GM13977 (cell line): Measurements from ENCODE around the gene MYCN.
"Not testable (repeated sequence)": the region's sequence is repeated elsewhere in the genome, so short reads cannot be mapped to it uniquely, and the experiment has no call there.

Experiments
- DNase-seq: peaks from one replicate; pipeline ENCODE4 v3.0.0; 2012; ENCODE audit warnings: low spot score
- CTCF ChIP-seq: IDR thresholded peaks from 2 replicates; pipeline ENCODE4 v1.5.1; 2012; ENCODE audit warnings: mild to moderate bottlenecking, control low read depth; ENCODE audit not compliant: insufficient read depth; ENCODE audit errors: extremely low read depth, missing control alignments
- in situ Hi-C: fragments of 300-500 bp; cut with MboI; formaldehyde crosslinking; loops from one replicate; pipeline ENCODE4 v1.12.0; 2022; ENCODE audit warnings: low sequenced_read_pairs, low pct_unique_long_range_greater_than_20kb, mixed read lengths, inconsistent platforms; ENCODE audit not compliant: unreplicated experiment

Gene MYCN

GRCh38 chr2:15908371-15908770 lies 32.0 kb upstream of the MYCN start:
- no peak for DNase-seq
- no peak for TF ChIP-seq CTCF
- in situ Hi-C loops, result no loop called here

- no peak for DNase-seq
- TF ChIP-seq CTCF, result no peak
- in situ Hi-C loops, result no loop called here
These were observed 31.2 kb upstream of the MYCN start for GRCh38 chr2:15909157-15909556.

DNA sequence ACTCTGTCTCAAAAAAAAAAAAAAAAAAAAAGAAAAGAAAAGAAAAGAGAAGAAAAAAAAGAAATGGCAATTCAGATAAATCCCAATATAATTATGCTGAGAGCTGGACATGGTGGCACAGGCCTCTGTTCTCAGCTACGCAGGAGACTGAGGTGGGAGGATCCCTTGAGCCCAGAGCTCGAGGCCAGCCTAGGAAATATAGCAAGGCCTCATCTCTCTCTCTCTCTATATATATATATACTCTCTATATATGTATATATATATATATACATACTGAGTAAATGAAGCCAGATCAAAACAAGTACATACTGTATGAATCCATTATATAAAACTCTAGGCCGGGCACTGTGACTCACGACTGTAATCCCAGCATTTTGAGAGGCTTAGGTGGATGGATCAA lies 30.6 kb upstream of the MYCN start:
- no peak for DNase-seq
- no peak for TF ChIP-seq CTCF
- in situ Hi-C loops, result no loop called here

- in situ Hi-C loops, result not testable (repeated sequence)
These were observed 29.1 kb upstream of the MYCN start for GRCh38 chr2:15911270-15911669.

DNA sequence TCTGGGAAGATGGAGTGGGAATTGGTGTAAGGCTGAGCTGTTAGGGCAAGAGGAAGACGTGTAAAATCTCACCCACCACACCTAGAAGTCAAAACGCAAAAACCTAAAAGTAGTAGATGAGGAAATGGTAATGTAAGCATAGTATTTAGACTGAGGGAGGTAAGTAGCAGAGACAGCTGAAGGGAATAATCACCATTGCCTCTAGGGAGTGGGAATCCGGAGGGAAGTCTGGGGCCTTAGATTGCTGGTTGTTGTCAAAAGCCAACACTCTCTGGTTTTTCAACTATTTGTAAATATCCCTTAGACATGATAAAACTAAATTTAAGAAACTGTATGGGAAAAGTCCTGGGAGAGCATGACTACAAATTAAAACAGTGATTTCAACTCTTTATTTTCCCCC lies 28.7 kb upstream of the MYCN start:
- DNase-seq, result no peak
- TF ChIP-seq CTCF, result no peak
- in situ Hi-C loops, result no loop called here

More at GRCh38 chr2:15911270-15911669, 29.1 kb upstream of the MYCN start:
- DNase-seq, result not testable (repeated sequence)

DNA sequence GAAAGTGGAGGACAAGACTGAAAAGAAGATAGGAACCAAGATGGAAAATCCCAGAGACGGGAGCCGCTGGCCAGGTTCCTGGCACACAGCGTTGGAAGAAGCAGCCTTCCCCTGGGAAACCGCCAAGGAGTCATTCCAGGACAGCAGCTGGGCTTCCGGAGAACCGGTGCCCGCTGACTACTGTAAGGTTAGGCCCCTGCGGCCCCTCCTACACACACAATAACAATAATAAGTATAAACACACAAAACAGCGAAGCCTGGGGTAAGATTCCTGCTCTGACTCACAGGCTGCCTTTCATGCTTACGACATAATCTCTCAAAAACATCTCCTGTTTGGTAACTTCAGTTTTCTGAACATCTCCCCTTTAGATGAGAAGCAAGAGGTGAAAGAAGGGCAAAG lies 28.1 kb upstream of the MYCN start:
- no peak for DNase-seq
- in situ Hi-C loops, result no loop called here
- TF ChIP-seq CTCF, result no peak

DNA sequence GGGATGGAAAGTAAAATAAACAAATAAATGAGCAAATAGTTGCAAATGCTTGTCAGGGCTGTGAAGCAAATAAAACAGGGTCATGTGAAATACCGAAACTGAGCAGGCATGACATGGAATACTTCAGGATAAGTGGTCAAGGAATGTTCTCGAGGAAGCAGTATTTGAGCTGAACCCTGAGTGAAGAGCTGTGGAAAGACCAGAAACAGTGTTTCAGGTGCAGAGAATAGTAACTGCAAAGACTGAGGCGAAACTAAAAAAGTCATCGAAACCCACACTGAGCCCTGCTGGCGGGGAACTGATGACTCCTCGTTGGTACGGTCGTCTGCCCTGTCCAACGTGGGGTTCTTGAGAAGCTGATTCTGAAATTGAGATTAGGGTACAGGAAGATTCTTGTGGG lies 27.2 kb upstream of the MYCN start:
- TF ChIP-seq CTCF, result no peak
- in situ Hi-C loops, result no loop called here
- DNase-seq, result no peak
